Tibial nerve (tissue), 3 donors: ENCODE measurements around the gene CHN2.

ENCODE experiments used
- POLR2A ChIP-seq, 2 donors: fragments of 450-650 bp; IDR thresholded peaks; one replicate each; pipeline ENCODE4 v1.6.1; 2017; ENCODE audit warnings: antibody characterized with exemption in 2 of 2, mild to moderate bottlenecking in 2 of 2, moderate library complexity in 2 of 2
- TF ChIP-seq, protein P1 (sequence below), 5 experiments: fragments of 200-600 bp in 3 of 5; fragments of 450-650 bp in 2 of 5; sonication (generic) in 3 of 5; IDR thresholded peaks; one replicate each; pipeline ENCODE4 v1.5.1; 2016 to 2019; ENCODE audit warnings: antibody characterized with exemption in 5 of 5, mild to moderate bottlenecking in 3 of 5, moderate library complexity in 2 of 5

DNA sequence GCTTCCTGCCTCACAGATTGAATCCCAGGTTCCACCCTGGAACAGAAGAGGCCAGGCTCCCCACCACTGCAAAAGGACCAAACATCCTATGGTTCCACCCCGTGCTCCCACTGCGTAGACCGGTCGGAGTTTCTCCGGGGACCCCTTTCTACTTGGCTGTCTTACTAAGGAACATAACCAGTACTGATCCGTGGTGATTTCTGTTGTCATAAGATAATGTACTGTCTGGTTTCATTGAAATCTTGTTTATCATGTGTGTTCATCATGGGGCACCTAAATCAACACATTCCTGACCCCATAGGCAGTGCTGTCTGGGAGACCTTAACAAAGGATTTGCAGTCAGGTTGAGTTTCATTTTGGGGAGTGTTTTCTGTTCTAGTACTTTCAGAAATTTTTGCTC is 104.5 kb downstream of the CHN2 start:
- TF ChIP-seq, protein P1, sequence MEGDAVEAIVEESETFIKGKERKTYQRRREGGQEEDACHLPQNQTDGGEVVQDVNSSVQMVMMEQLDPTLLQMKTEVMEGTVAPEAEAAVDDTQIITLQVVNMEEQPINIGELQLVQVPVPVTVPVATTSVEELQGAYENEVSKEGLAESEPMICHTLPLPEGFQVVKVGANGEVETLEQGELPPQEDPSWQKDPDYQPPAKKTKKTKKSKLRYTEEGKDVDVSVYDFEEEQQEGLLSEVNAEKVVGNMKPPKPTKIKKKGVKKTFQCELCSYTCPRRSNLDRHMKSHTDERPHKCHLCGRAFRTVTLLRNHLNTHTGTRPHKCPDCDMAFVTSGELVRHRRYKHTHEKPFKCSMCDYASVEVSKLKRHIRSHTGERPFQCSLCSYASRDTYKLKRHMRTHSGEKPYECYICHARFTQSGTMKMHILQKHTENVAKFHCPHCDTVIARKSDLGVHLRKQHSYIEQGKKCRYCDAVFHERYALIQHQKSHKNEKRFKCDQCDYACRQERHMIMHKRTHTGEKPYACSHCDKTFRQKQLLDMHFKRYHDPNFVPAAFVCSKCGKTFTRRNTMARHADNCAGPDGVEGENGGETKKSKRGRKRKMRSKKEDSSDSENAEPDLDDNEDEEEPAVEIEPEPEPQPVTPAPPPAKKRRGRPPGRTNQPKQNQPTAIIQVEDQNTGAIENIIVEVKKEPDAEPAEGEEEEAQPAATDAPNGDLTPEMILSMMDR (IDR thresholded peaks at IDR 0.05), result no peak
- TF ChIP-seq POLR2A (IDR thresholded peaks at IDR 0.05), result no peak
